ENCODE results near the gene HSPA1A. TPM values are rescaled to one million over a fixed set of nuclear protein-coding genes. Genes with fewer than 3 reads are reported as not detected.

HSPA1A gene
- total and polyA plus RNA-seq, 9 of the 15 experiments (the other 6 are each of a cell fraction or from before 2014, with no cell fraction given) = 2.2 to 273 (median 107) TPM

- no peak for TF ChIP-seq TEAD2 (tag; IDR thresholded peaks at IDR 0.05)
- no peak for TF ChIP-seq SMAD3 (CRISPR knock-in tag; conservative IDR thresholded peaks at IDR 0.05)
- TF ChIP-seq BHLHE40 (IDR thresholded peaks at IDR 0.05; ENCODE audit: low read length) = no peak
- TF ChIP-seq THAP12 (CRISPR knock-in tag; IDR thresholded peaks at IDR 0.05) = 0 out of 2 replicates have a peak, but pooled peaks have one; percentile 21
- TF ChIP-seq LARP7 (IDR thresholded peaks at IDR 0.05) = no peak
- TF ChIP-seq PTRF (tag; IDR thresholded peaks at IDR 0.05) = no peak
- no peak for TF ChIP-seq ZNF778 (CRISPR knock-in tag; IDR thresholded peaks at IDR 0.05)
- TF ChIP-seq ZNF586 (CRISPR knock-in tag; conservative IDR thresholded peaks at IDR 0.05) = 0 out of 2 replicates have a peak, but pooled peaks have one; percentile 15
- 0 out of 2 replicates have a peak, but pooled peaks have one; percentile 69 for TF ChIP-seq ELK3 (CRISPR knock-in tag; IDR thresholded peaks at IDR 0.05)
- no peak for TF ChIP-seq EGR1 (conservative IDR thresholded peaks at IDR 0.05)
- TF ChIP-seq, protein P1, sequence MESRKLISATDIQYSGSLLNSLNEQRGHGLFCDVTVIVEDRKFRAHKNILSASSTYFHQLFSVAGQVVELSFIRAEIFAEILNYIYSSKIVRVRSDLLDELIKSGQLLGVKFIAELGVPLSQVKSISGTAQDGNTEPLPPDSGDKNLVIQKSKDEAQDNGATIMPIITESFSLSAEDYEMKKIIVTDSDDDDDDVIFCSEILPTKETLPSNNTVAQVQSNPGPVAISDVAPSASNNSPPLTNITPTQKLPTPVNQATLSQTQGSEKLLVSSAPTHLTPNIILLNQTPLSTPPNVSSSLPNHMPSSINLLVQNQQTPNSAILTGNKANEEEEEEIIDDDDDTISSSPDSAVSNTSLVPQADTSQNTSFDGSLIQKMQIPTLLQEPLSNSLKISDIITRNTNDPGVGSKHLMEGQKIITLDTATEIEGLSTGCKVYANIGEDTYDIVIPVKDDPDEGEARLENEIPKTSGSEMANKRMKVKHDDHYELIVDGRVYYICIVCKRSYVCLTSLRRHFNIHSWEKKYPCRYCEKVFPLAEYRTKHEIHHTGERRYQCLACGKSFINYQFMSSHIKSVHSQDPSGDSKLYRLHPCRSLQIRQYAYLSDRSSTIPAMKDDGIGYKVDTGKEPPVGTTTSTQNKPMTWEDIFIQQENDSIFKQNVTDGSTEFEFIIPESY (CRISPR knock-in tag; IDR thresholded peaks at IDR 0.05) = no peak
- no peak for TF ChIP-seq ZC3H11A (IDR thresholded peaks at IDR 0.05; ENCODE audit: low read depth, low read length)
- 0 out of 2 replicates have a peak, but pooled peaks have one; percentile 13 for TF ChIP-seq CC2D1A (IDR thresholded peaks at IDR 0.05)
- no peak for TF ChIP-seq NFYB (IDR thresholded peaks at IDR 0.05; ENCODE audit: extremely low read depth, insufficient read length)
- TF ChIP-seq ZNF518B (CRISPR knock-in tag; IDR thresholded peaks at IDR 0.05) = no peak
- no peak for TF ChIP-seq HDAC8 (tag; IDR thresholded peaks at IDR 0.05)
- TF ChIP-seq FOS (IDR thresholded peaks at IDR 0.05; ENCODE audit: extremely low read depth, insufficient read length) = no peak
- 0 out of 2 replicates have a peak, but pooled peaks have one; percentile 46 for TF ChIP-seq LCOR (CRISPR knock-in tag; IDR thresholded peaks at IDR 0.05)
These were observed 16.2 kb downstream of the HSPA1A start (continued) for GRCh38 chr6:31831350-31832215.
